Natural killer cell (primary cell): ENCODE results near the gene ELMO1. TPM values are rescaled to one million over a fixed set of nuclear protein-coding genes. Genes with fewer than 3 reads are reported as not detected.

ENCODE experiments used
- ATAC-seq, 3 donors: fragments of 150-1000 bp in 2 of 3; fragments of 200-7000 bp in 1 of 3; cut with Tn5 transposase; 1 replicate in 1 of 3; 2 replicates in 2 of 3; pipeline ENCODE4 v1.10.0; 2021; ENCODE audit warnings: mild to moderate bottlenecking in 2 of 3, moderate library complexity in 2 of 3
- DNase-seq, 2 donors: peaks; one replicate each; pipeline versions ENCODE4 v3.0.0 to v3.0.0-alpha.2; 2013 to 2021; ENCODE audit warnings: mixed read lengths in 1 of 2
- H3K27ac ChIP-seq: one replicate; pipeline ENCODE4 v1.5.1; 2013; ENCODE audit warnings: mild to moderate bottlenecking, low read length
- H3K27me3 ChIP-seq: one replicate; pipeline ENCODE4 v1.6.1; 2013; ENCODE audit warnings: low read length; ENCODE audit not compliant: control insufficient read depth, insufficient read depth
- H3K36me3 ChIP-seq: one replicate; pipeline ENCODE4 v1.6.1; 2013; ENCODE audit warnings: low read length; ENCODE audit not compliant: control insufficient read depth, insufficient read depth
- H3K4me1 ChIP-seq: one replicate; pipeline ENCODE4 v1.6.1; 2013; ENCODE audit warnings: low read length; ENCODE audit not compliant: control insufficient read depth, insufficient read depth
- H3K4me3 ChIP-seq: one replicate; pipeline ENCODE4 v1.5.1; 2013; ENCODE audit warnings: low read length
- H3K9me3 ChIP-seq: one replicate; pipeline ENCODE4 v1.6.1; 2013; ENCODE audit warnings: low read length; ENCODE audit not compliant: control insufficient read depth, insufficient read depth
- H3K27ac Mint-ChIP-seq, 2 donors: one replicate each; pipeline ENCODE4 v1.8.0; 2022; ENCODE audit warnings: mild to moderate bottlenecking in 2 of 2, mixed read lengths in 2 of 2, moderate library complexity in 1 of 2
- H3K27me3 Mint-ChIP-seq, 2 donors: one replicate each; pipeline ENCODE4 v1.8.0; 2022; ENCODE audit warnings: low read depth in 2 of 2, mixed read lengths in 2 of 2
- H3K36me3 Mint-ChIP-seq: one replicate; pipeline ENCODE4 v1.8.0; 2022; ENCODE audit warnings: mixed read lengths
- H3K4me1 Mint-ChIP-seq, 2 donors: one replicate each; pipeline ENCODE4 v1.8.0; 2022; ENCODE audit warnings: mixed read lengths in 2 of 2
- H3K4me3 Mint-ChIP-seq: one replicate; pipeline ENCODE4 v1.8.0; 2022; ENCODE audit warnings: mild to moderate bottlenecking, moderate library complexity, mixed read lengths
- H3K9me3 Mint-ChIP-seq, 2 donors: one replicate each; pipeline ENCODE4 v1.8.0; 2022; ENCODE audit warnings: mixed read lengths in 2 of 2
- WGBS: methylation state at CpG from one replicate; pipeline ENCODE4 v1.1.7; 2013; ENCODE audit warnings: missing lambda C conversion rate; ENCODE audit not compliant: insufficient coverage; 5-methylcytosine and 5-hydroxymethylcytosine counted together
- intact Hi-C: fragments of 100-400 bp; cut with micrococcal nuclease; formaldehyde crosslinking; loops from one replicate; pipeline ENCODE4 v1.14.2; 2022
- total RNA-seq, 4 donors: library from RNA; stranded (reverse); fragments of 120-200 nt in 1 of 4; gene quantifications; one replicate each; pipeline versions ENCODE4 v1.2.3 to v1.2.4, GENCODE V29; 2013 to 2022
- TF ChIP-seq, protein P1 (sequence below): fragments of 200-600 bp; IDR thresholded peaks from one replicate; pipeline ENCODE4 v1.8.0; 2022; ENCODE audit warnings: antibody characterized with exemption

The ELMO1 gene
- total RNA-seq, 3 donors from 2014 or later (not counting 1 experiment from before 2014, with no cell fraction given) = 127 to 147 (median 130) TPM

- Histone ChIP-seq H3K27me3 (no peaks in the 10 kb centered on the region), H3K9me3 (no peaks in the 10 kb centered on the region), H3K27ac (no peak overlapping the region), H3K4me1 (no peaks in the 10 kb centered on the region), H3K4me3 (no peak overlapping the region), H3K36me3 (no peaks in the 10 kb centered on the region)
- WGBS = 81% methylated on average over 2 of the region's 3 CpGs
- intact Hi-C loops = no loop called here
- Mint-ChIP-seq H3K4me3 (no peak overlapping the region), H3K27ac (peak overlapping the region; percentile 56 to 64), H3K9me3 (no peaks in the 10 kb centered on the region), H3K36me3 (peaks cover 11% of the 10 kb centered on the region), H3K4me1 (peaks cover 68 to 69% of the 10 kb centered on the region in 2 donors), H3K27me3 (no peaks in the 10 kb centered on the region)
- TF ChIP-seq, protein P1, sequence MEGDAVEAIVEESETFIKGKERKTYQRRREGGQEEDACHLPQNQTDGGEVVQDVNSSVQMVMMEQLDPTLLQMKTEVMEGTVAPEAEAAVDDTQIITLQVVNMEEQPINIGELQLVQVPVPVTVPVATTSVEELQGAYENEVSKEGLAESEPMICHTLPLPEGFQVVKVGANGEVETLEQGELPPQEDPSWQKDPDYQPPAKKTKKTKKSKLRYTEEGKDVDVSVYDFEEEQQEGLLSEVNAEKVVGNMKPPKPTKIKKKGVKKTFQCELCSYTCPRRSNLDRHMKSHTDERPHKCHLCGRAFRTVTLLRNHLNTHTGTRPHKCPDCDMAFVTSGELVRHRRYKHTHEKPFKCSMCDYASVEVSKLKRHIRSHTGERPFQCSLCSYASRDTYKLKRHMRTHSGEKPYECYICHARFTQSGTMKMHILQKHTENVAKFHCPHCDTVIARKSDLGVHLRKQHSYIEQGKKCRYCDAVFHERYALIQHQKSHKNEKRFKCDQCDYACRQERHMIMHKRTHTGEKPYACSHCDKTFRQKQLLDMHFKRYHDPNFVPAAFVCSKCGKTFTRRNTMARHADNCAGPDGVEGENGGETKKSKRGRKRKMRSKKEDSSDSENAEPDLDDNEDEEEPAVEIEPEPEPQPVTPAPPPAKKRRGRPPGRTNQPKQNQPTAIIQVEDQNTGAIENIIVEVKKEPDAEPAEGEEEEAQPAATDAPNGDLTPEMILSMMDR = no peak
- no peak for DNase-seq
- no peak for ATAC-seq
Measured at GRCh38 chr7:36906956-36907635, 541.6 kb downstream of the ELMO1 start.

GRCh38 chr7:36906448-36906847, 542.2 kb downstream of the ELMO1 start:
- Histone ChIP-seq H3K36me3 (no peaks in the 10 kb centered on the region), H3K9me3 (no peaks in the 10 kb centered on the region), H3K4me1 (no peaks in the 10 kb centered on the region), H3K27ac (no peak overlapping the region), H3K4me3 (no peak overlapping the region), H3K27me3 (no peaks in the 10 kb centered on the region)
- peaks cover 68 to 69% of the 10 kb centered on the region in 2 donors for H3K4me1 Mint-ChIP-seq
- TF ChIP-seq, protein P1 = no peak
- DNase-seq (no peak), ATAC-seq (no peak)
- no peaks in the 10 kb centered on the region for H3K27me3 Mint-ChIP-seq
- intact Hi-C loops = no loop called here
- H3K9me3 Mint-ChIP-seq = no peaks in the 10 kb centered on the region
- peaks cover 11% of the 10 kb centered on the region for H3K36me3 Mint-ChIP-seq
- peak overlapping the region; percentile 64 to 76 for H3K27ac Mint-ChIP-seq
- H3K4me3 Mint-ChIP-seq = no peak overlapping the region
- 94% methylated on average over 2 of the region's 4 CpGs for WGBS

GRCh38 chr7:36905841-36906240, 542.8 kb downstream of the ELMO1 start:
- H3K9me3 ChIP-seq = no peaks in the 10 kb centered on the region
- ATAC-seq = peak in 1 of 3 donors; percentile 61
- Mint-ChIP-seq H3K4me3 (no peak overlapping the region), H3K9me3 (no peaks in the 10 kb centered on the region), H3K36me3 (peaks cover 11% of the 10 kb centered on the region), H3K27me3 (no peaks in the 10 kb centered on the region), H3K4me1 (peaks cover 65 to 73% of the 10 kb centered on the region in 2 donors), H3K27ac (peak overlapping the region; percentile 64 to 76)
- intact Hi-C loops = no loop called here
- TF ChIP-seq, protein P1 = no peak
- no peaks in the 10 kb centered on the region for H3K36me3 ChIP-seq
- no peaks in the 10 kb centered on the region for H3K4me1 ChIP-seq
- no peak overlapping the region for H3K27ac ChIP-seq
- H3K4me3 ChIP-seq = no peak overlapping the region
- whole genome bisulfite sequencing = 97% methylated on average over 2 of the region's 2 CpGs
- no peaks in the 10 kb centered on the region for H3K27me3 ChIP-seq
- no peak for DNase-seq

- 100% methylated on average over 2 of the region's 2 CpGs for WGBS
- intact Hi-C loops = no loop called here
- no peaks in the 10 kb centered on the region for H3K27me3 ChIP-seq
- Mint-ChIP-seq H3K36me3 (peaks cover 10% of the 10 kb centered on the region), H3K27ac (peak overlapping the region in 1 of 2 donors; percentile 53), H3K9me3 (no peaks in the 10 kb centered on the region), H3K4me1 (peaks cover 62 to 68% of the 10 kb centered on the region in 2 donors), H3K27me3 (no peaks in the 10 kb centered on the region), H3K4me3 (no peak overlapping the region)
- DNase-seq (no peak), ATAC-seq (no peak)
- no peaks in the 10 kb centered on the region for H3K4me1 ChIP-seq
- TF ChIP-seq, protein P1 = no peak
- no peak overlapping the region for H3K4me3 ChIP-seq
- no peaks in the 10 kb centered on the region for H3K9me3 ChIP-seq
- H3K27ac ChIP-seq = no peak overlapping the region
- H3K36me3 ChIP-seq = no peaks in the 10 kb centered on the region
Measured at GRCh38 chr7:36904802-36905201, 543.9 kb downstream of the ELMO1 start.
